ENCODE results near the gene PIK3R6.

DNA sequence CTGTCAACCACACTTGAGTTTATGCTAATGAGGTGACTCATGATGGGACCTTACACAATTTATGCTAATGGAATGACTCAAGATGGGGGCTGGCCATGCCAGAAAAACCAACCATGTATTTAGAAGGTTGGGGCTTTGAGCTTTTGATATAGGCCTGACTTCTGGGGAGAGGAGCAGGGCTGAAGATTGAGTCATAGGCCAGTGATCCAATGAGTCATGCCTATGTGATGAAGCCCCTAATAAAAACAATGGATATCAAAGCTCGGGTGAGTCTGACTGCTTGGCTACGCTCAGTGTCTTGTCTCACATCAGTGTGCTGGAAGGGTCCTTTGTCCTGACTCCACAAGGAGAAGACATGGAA lies 75.6 kb downstream of the PIK3R6 start:
- TF ChIP-seq EZH2 (IDR thresholded peaks at IDR 0.05; ENCODE audit: insufficient read depth, poor library complexity, severe bottlenecking) (no peak), EZH2phosphoT487 (IDR thresholded peaks at IDR 0.05; ENCODE audit: insufficient read depth, low read depth) (no peak)
